H1 (cell line): ENCODE data around the gene CCDC191. TPM values are rescaled to one million over a fixed set of nuclear protein-coding genes. Genes with fewer than 3 reads are reported as not detected.

Experiments used
- CTCF ChIA-PET: fragments of 300-600 bp; sonication (Branson Sonifier 250); formaldehyde crosslinking; loops from one replicate; lab custom pipeline; 2021; ENCODE audit not compliant: partially characterized antibody; lab: Charles Lee
- POLR2A ChIA-PET: fragments of 300-600 bp; sonication (Branson Sonifier 250); formaldehyde crosslinking; loops from one replicate; lab custom pipeline; 2021; ENCODE audit warnings: inconsistent platforms; ENCODE audit not compliant: partially characterized antibody; lab: Charles Lee
- DNase-seq, 2 experiments: peaks; one replicate each; pipeline versions ENCODE4 v3.0.0 to v3.0.0-alpha.2; 2010 to 2022; ENCODE audit warnings: low spot score in 2 of 2, low read depth in 1 of 2, mixed read lengths in 1 of 2
- FAIRE-seq: peaks from 2 replicates; lab custom pipeline; 2011; peaks lifted over from hg19 to GRCh38; lab: Jason Lieb, UNC
- H2AFZ ChIP-seq: 2 replicates; pipeline ENCODE4 v1.8.1; 2012; ENCODE audit warnings: low read length, inconsistent platforms
- H2AK5ac ChIP-seq: 2 replicates; pipeline ENCODE4 v1.6.1; 2013; ENCODE audit warnings: low read depth, low read length
- H2BK120ac ChIP-seq: replicated peaks from 2 replicates; pipeline ENCODE3; 2013; ENCODE audit warnings: low read depth, low read length, inconsistent platforms
- H2BK12ac ChIP-seq: 2 replicates; pipeline ENCODE4 v1.6.1; 2013; ENCODE audit warnings: low read depth, low read length
- H2BK15ac ChIP-seq: 2 replicates; pipeline ENCODE4 v1.6.1; 2013; ENCODE audit warnings: low read length
- H2BK20ac ChIP-seq: 2 replicates; pipeline ENCODE4 v1.6.1; 2013; ENCODE audit warnings: low read length
- H2BK5ac ChIP-seq: 2 replicates; pipeline ENCODE4 v1.6.1; 2013; ENCODE audit warnings: low read depth, low read length
- H3K14ac ChIP-seq: 2 replicates; pipeline ENCODE4 v1.6.1; 2013; ENCODE audit warnings: inconsistent platforms; ENCODE audit not compliant: insufficient read length
- H3K18ac ChIP-seq: 2 replicates; pipeline ENCODE4 v1.6.1; 2013; ENCODE audit warnings: low read length; ENCODE audit errors: extremely low read depth
- H3K23ac ChIP-seq: 2 replicates; pipeline ENCODE4 v1.6.1; 2013; ENCODE audit warnings: inconsistent platforms; ENCODE audit not compliant: insufficient read length
- H3K23me2 ChIP-seq: 2 replicates; pipeline ENCODE4 v1.6.1; 2013; ENCODE audit warnings: low read depth, low read length
- H3K27ac ChIP-seq: 2 replicates; pipeline ENCODE4 v1.6.1; 2011; ENCODE audit warnings: low read depth, low read length, inconsistent platforms
- H3K27me3 ChIP-seq, 4 experiments: replicated peaks in 1 of 4; 1 replicate in 1 of 4; 2 replicates in 3 of 4; pipeline versions ENCODE4 v1.6.1 to v1.8.1; 2011 to 2013; ENCODE audit warnings: low read length in 3 of 4, mild to moderate bottlenecking in 3 of 4, inconsistent platforms in 2 of 4, mixed read lengths in 2 of 4, moderate library complexity in 1 of 4; ENCODE audit not compliant: control insufficient read depth in 3 of 4, insufficient read depth in 3 of 4; ENCODE audit errors: extremely low read depth in 1 of 4
- H3K36me3 ChIP-seq, 4 experiments: 2 replicates each; pipeline versions ENCODE4 v1.6.1 to v1.8.1; 2011 to 2013; ENCODE audit warnings: mild to moderate bottlenecking in 4 of 4, low read length in 3 of 4, moderate library complexity in 2 of 4, control low read depth in 1 of 4, inconsistent platforms in 1 of 4; ENCODE audit not compliant: insufficient read depth in 4 of 4, control insufficient read depth in 2 of 4
- H3K4ac ChIP-seq: replicated peaks from 2 replicates; pipeline ENCODE3; 2013; ENCODE audit warnings: low read length, low read depth, mixed read lengths, inconsistent platforms; ENCODE audit not compliant: insufficient read length
- H3K4me1 ChIP-seq, 4 experiments: replicated peaks in 1 of 4; 1 replicate in 1 of 4; 2 replicates in 3 of 4; pipeline versions ENCODE4 v1.6.1 to v1.8.1; 2011 to 2013; ENCODE audit warnings: low read length in 3 of 4, inconsistent platforms in 2 of 4, mixed read lengths in 1 of 4; ENCODE audit not compliant: insufficient read depth in 4 of 4, control insufficient read depth in 3 of 4
- H3K4me2 ChIP-seq, 2 experiments: 2 replicates each; pipeline versions ENCODE4 v1.6.1 to v1.8.1; 2011 to 2013; ENCODE audit warnings: low read depth in 2 of 2, low read length in 2 of 2, control low read depth in 1 of 2, inconsistent platforms in 1 of 2, mild to moderate bottlenecking in 1 of 2; ENCODE audit not compliant: insufficient read depth in 1 of 2
- H3K4me3 ChIP-seq, 4 experiments: fragments of 200-600, 300-600 bp in 1 of 4; sonication (generic), shearing (Covaris generic), sonication (Bioruptor Twin) in 1 of 4; 2 replicates each; pipeline versions ENCODE4 v1.5.1 to v1.8.1; 2011 to 2016; ENCODE audit warnings: low read length in 4 of 4, low read depth in 3 of 4, control low read depth in 2 of 4, inconsistent platforms in 2 of 4, mild to moderate bottlenecking in 2 of 4, mixed read lengths in 1 of 4, moderate library complexity in 1 of 4; ENCODE audit not compliant: insufficient read depth in 2 of 4; ENCODE audit errors: extremely low read depth in 1 of 4
- H3K56ac ChIP-seq: replicated peaks from 2 replicates; pipeline ENCODE3; 2013; ENCODE audit warnings: low read depth, mild to moderate bottlenecking, mixed read lengths, low read length, inconsistent platforms; ENCODE audit not compliant: insufficient read length
- H3K79me1 ChIP-seq: 2 replicates; pipeline ENCODE4 v1.6.1; 2013; ENCODE audit warnings: low read depth, low read length, control low read depth
- H3K79me2 ChIP-seq, 2 experiments: 2 replicates each; pipeline versions ENCODE4 v1.6.1 to v1.8.1; 2012 to 2013; ENCODE audit warnings: low read length in 2 of 2, mild to moderate bottlenecking in 2 of 2, inconsistent platforms in 1 of 2; ENCODE audit not compliant: insufficient read depth in 2 of 2, control insufficient read depth in 1 of 2
- H3K9ac ChIP-seq, 4 experiments: replicated peaks in 1 of 4; 1 replicate in 1 of 4; 2 replicates in 3 of 4; pipeline versions ENCODE4 v1.6.1 to v1.8.1; 2011 to 2013; ENCODE audit warnings: low read depth in 3 of 4, low read length in 3 of 4, control low read depth in 2 of 4, mild to moderate bottlenecking in 2 of 4, moderate library complexity in 2 of 4, inconsistent platforms in 1 of 4; ENCODE audit errors: extremely low read depth in 1 of 4
- H3K9me3 ChIP-seq, 2 experiments: 2 replicates each; pipeline versions ENCODE4 v1.6.1 to v1.8.1; 2012 to 2013; ENCODE audit warnings: mild to moderate bottlenecking in 2 of 2, moderate library complexity in 2 of 2, control low read depth in 1 of 2, inconsistent platforms in 1 of 2, low read depth in 1 of 2, low read length in 1 of 2, mixed read lengths in 1 of 2; ENCODE audit not compliant: insufficient read depth in 2 of 2
- H4K20me1 ChIP-seq, 2 experiments: replicated peaks in 1 of 2; 2 replicates each; pipeline versions ENCODE3 to v1.8.1; 2011 to 2013; ENCODE audit warnings: inconsistent platforms in 2 of 2, low read length in 2 of 2, mild to moderate bottlenecking in 1 of 2; ENCODE audit not compliant: insufficient read depth in 2 of 2, control insufficient read depth in 1 of 2
- H4K5ac ChIP-seq: 2 replicates; pipeline ENCODE4 v1.6.1; 2013; ENCODE audit warnings: low read length, low read depth, mixed read lengths, inconsistent platforms; ENCODE audit not compliant: insufficient read length
- H4K8ac ChIP-seq: 2 replicates; pipeline ENCODE4 v1.8.0; 2013; ENCODE audit warnings: mild to moderate bottlenecking, moderate library complexity, low read length, inconsistent platforms; ENCODE audit not compliant: insufficient read depth; ENCODE audit errors: extremely low read depth
- H4K91ac ChIP-seq: replicated peaks from 2 replicates; pipeline ENCODE3; 2013; ENCODE audit warnings: low read length, mixed read lengths, inconsistent platforms; ENCODE audit not compliant: insufficient read length
- CTBP2 ChIP-seq: IDR thresholded peaks from 2 replicates; pipeline ENCODE4 v1.7.0; 2011; ENCODE audit warnings: borderline replicate concordance, mild to moderate bottlenecking, moderate library complexity, mixed read lengths, low read length; ENCODE audit not compliant: insufficient read depth, insufficient read length
- HDAC6 ChIP-seq: IDR thresholded peaks from one replicate; pipeline ENCODE4 v1.7.1; 2012; ENCODE audit warnings: low read depth, mild to moderate bottlenecking, inconsistent platforms, low read length, moderate library complexity
- PHF8 ChIP-seq: fragments of 200-600 bp; sonication (generic); conservative IDR thresholded peaks from 2 replicates; pipeline ENCODE4 v1.7.1; 2012; ENCODE audit warnings: low read depth, mild to moderate bottlenecking, inconsistent platforms, low read length, moderate library complexity
- WGBS, 2 experiments: shearing (Covaris generic) in 1 of 2; methylation state at CpG; one replicate each; pipeline versions ENCODE4 v1.1.6 to v1.1.7; 2013 to 2015; ENCODE audit warnings: low lambda C conversion rate in 2 of 2, mixed read lengths in 2 of 2, inconsistent platforms in 1 of 2, low coverage in 1 of 2, missing lambda C conversion rate in 1 of 2; ENCODE audit not compliant: insufficient replicate concordance in 2 of 2, insufficient coverage in 1 of 2, insufficient read length in 1 of 2; ENCODE audit errors: extremely low coverage in 1 of 2, missing lambda C conversion rate in 1 of 2; 5-methylcytosine and 5-hydroxymethylcytosine counted together
- polyA plus RNA-seq, 7 experiments: library from polyadenylated mRNA; depleted of rRNA in 3 of 7; stranded (reverse) in 5 of 7; unstranded in 2 of 7; fragments of >200 nt in 5 of 7; fragments of 200-250 nt in 2 of 7; gene quantifications; 1 replicate in 5 of 7; 2 replicates in 1 of 7; 4 replicates in 1 of 7; pipeline versions ENCODE4 v1.2.1 to v1.2.3, GENCODE V29; 2011 to 2013; ENCODE audit warnings: missing spikeins in 2 of 7, mixed read lengths in 2 of 7
- total RNA-seq: library from RNA; stranded (reverse); fragmentation: NEBNext Ultra II Directional; extraction: Animal tissue kit (Norgen Biotek cat#: 25700); gene quantifications from 2 replicates; pipeline ENCODE4 v1.2.1, GENCODE V29; 2021

The CCDC191 gene
- total and polyA plus RNA-seq, 2 of the 8 experiments (the other 6 are each of a cell fraction or from before 2014, with no cell fraction given): 0.65 to 1.3 TPM

- CTCF ChIA-PET: no interaction called here
These were observed 102.1 kb downstream of the CCDC191 start for GRCh38 chr3:113954091-113954685.

More at GRCh38 chr3:113954091-113954685, 102.1 kb downstream of the CCDC191 start:
- Histone ChIP-seq H2BK120ac (no peak overlapping the region), H3K79me2 (no peaks in the 10 kb centered on the region), H3K4me3 (no peak overlapping the region), H3K36me3 (peaks cover 3 to 15% (median 7%) of the 10 kb centered on the region in 4 experiments; a peak in 4 of 8 replicates), H2BK5ac (no peak overlapping the region), H3K23me2 (no peaks in the 10 kb centered on the region), H3K9me3 (no peaks in the 10 kb centered on the region), H3K4ac (no peak overlapping the region), H3K79me1 (no peaks in the 10 kb centered on the region), H2AFZ (no peak overlapping the region), H2BK20ac (no peak overlapping the region), H4K20me1 (no peaks in the 10 kb centered on the region), H4K5ac (no peak overlapping the region), H3K56ac (no peak overlapping the region), H2BK15ac (no peak overlapping the region), H3K14ac (no peak overlapping the region), H4K8ac (no peak overlapping the region), H2AK5ac (no peak overlapping the region), H3K18ac (no peak overlapping the region), H3K27ac (no peak overlapping the region), H4K91ac (no peak overlapping the region), H3K23ac (no peak overlapping the region), H3K4me1 (no peaks in the 10 kb centered on the region; a peak in 1 of 7 replicates), H2BK12ac (no peak overlapping the region), H3K9ac (no peak overlapping the region), H3K27me3 (0 out of 7 replicates have a peak, but pooled peaks cover 0 to 2% (median under 1%) of the 10 kb centered on the region in 4 experiments), H3K4me2 (no peak overlapping the region)
- DNase-seq (no peak), FAIRE-seq (no peak)
- TF ChIP-seq HDAC6 (no peak), CTBP2 (no peak), PHF8 (no peak)
- 97% methylated on average over 8 of the region's 8 CpGs; no CpG with 5 or more reads in 1 of the 2 experiments for WGBS, 2 experiments
- POLR2A ChIA-PET: interaction anchor here (1.0 kb wide), 1 partner anchor 8 kb away, joined by 4 read pairs; no protein-coding TSS in a partner anchor
